Mesothelial cell of epicardium (in vitro differentiated cells): ENCODE data around the gene SLC9A9. TPM values are rescaled to one million over a fixed set of nuclear protein-coding genes. Genes with fewer than 3 reads are reported as not detected.
"Not testable (repeated sequence)": the region's sequence is repeated elsewhere in the genome, so short reads cannot be mapped to it uniquely, and the experiment has no call there.

Source experiments
- DNase-seq, 2 experiments: peaks; one replicate each; pipeline ENCODE4 v3.0.0; 2021; ENCODE audit warnings: low spot score in 2 of 2; ENCODE audit not compliant: unreplicated experiment in 2 of 2
- H3K27ac Mint-ChIP-seq: 2 replicates; pipeline ENCODE4 v1.8.0; 2021; ENCODE audit warnings: mixed read lengths
- H3K27me3 Mint-ChIP-seq: 2 replicates; pipeline ENCODE4 v1.8.0; 2021; ENCODE audit warnings: low read depth, mixed read lengths
- H3K36me3 Mint-ChIP-seq: 2 replicates; pipeline ENCODE4 v1.8.0; 2021; ENCODE audit warnings: mixed read lengths
- H3K4me1 Mint-ChIP-seq: 2 replicates; pipeline ENCODE4 v1.8.0; 2021; ENCODE audit warnings: mixed read lengths
- H3K4me3 Mint-ChIP-seq: 2 replicates; pipeline ENCODE4 v1.8.0; 2021; ENCODE audit warnings: mild to moderate bottlenecking, moderate library complexity, mixed read lengths
- H3K9me3 Mint-ChIP-seq: 2 replicates; pipeline ENCODE4 v1.8.0; 2021; ENCODE audit warnings: mixed read lengths
- CTCF ChIP-seq: fragments of 200-600 bp; sonication (generic); IDR thresholded peaks from one replicate; pipeline ENCODE4 v1.5.0; 2021; ENCODE audit warnings: antibody characterized with exemption; ENCODE audit not compliant: unreplicated experiment
- total RNA-seq: library from RNA; stranded (reverse); gene quantifications from 3 replicates; pipeline ENCODE4 v1.2.1, GENCODE V29; 2021

The SLC9A9 gene
- total RNA-seq, 1 donor from 2014 or later: 2.7 TPM

- H3K4me1 Mint-ChIP-seq: no peaks in the 10 kb centered on the region
- DNase-seq: no peak
- no peak for TF ChIP-seq CTCF
- peaks cover 11% of the 10 kb centered on the region for H3K27me3 Mint-ChIP-seq
- H3K36me3 Mint-ChIP-seq: no peaks in the 10 kb centered on the region
- peaks cover 3% of the 10 kb centered on the region for H3K9me3 Mint-ChIP-seq
- H3K4me3 Mint-ChIP-seq: no peak overlapping the region
- no peak overlapping the region for H3K27ac Mint-ChIP-seq
Measured at GRCh38 chr3:143529018-143529478, 319.2 kb downstream of the SLC9A9 start.

- H3K36me3 Mint-ChIP-seq: no peaks in the 10 kb centered on the region
- H3K9me3 Mint-ChIP-seq: peaks cover 6% of the 10 kb centered on the region
- no peak for DNase-seq
- no peaks in the 10 kb centered on the region for H3K4me1 Mint-ChIP-seq
- no peak overlapping the region for H3K27ac Mint-ChIP-seq
- peaks cover 11% of the 10 kb centered on the region for H3K27me3 Mint-ChIP-seq
- TF ChIP-seq CTCF: no peak
- H3K4me3 Mint-ChIP-seq: no peak overlapping the region
Measured at GRCh38 chr3:143526011-143526545, 322.2 kb downstream of the SLC9A9 start.

GRCh38 chr3:143525408-143525807 is 322.9 kb downstream of the SLC9A9 start:
- Mint-ChIP-seq H3K36me3 (no peaks in the 10 kb centered on the region), H3K27me3 (peaks cover 11% of the 10 kb centered on the region), H3K27ac (no peak overlapping the region), H3K4me1 (no peaks in the 10 kb centered on the region), H3K9me3 (peaks cover 6% of the 10 kb centered on the region), H3K4me3 (no peak overlapping the region)
- no peak for TF ChIP-seq CTCF
- no peak for DNase-seq

- TF ChIP-seq CTCF: no peak
- H3K27me3 Mint-ChIP-seq: peaks cover 2% of the 10 kb centered on the region
- H3K27ac Mint-ChIP-seq: no peak overlapping the region
- H3K36me3 Mint-ChIP-seq: no peaks in the 10 kb centered on the region
- no peaks in the 10 kb centered on the region for H3K4me1 Mint-ChIP-seq
- DNase-seq: no peak
- H3K4me3 Mint-ChIP-seq: no peak overlapping the region
- H3K9me3 Mint-ChIP-seq: peaks cover 11% of the 10 kb centered on the region
Measured at GRCh38 chr3:143521803-143522202, 326.5 kb downstream of the SLC9A9 start.

- not testable (repeated sequence) for H3K36me3 Mint-ChIP-seq, H3K4me3 Mint-ChIP-seq, DNase-seq, H3K9me3 Mint-ChIP-seq, H3K4me1 Mint-ChIP-seq, H3K27me3 Mint-ChIP-seq, H3K27ac Mint-ChIP-seq
Measured at GRCh38 chr3:143517131-143517530, 331.1 kb downstream of the SLC9A9 start.

GRCh38 chr3:143514874-143515273 is 333.4 kb downstream of the SLC9A9 start:
- peaks cover 5% of the 10 kb centered on the region for H3K9me3 Mint-ChIP-seq
- TF ChIP-seq CTCF: no peak
- no peak overlapping the region for H3K27ac Mint-ChIP-seq
- no peaks in the 10 kb centered on the region for H3K36me3 Mint-ChIP-seq
- peaks cover 8% of the 10 kb centered on the region for H3K4me1 Mint-ChIP-seq
- no peak for DNase-seq
- H3K4me3 Mint-ChIP-seq: no peak overlapping the region
- H3K27me3 Mint-ChIP-seq: no peaks in the 10 kb centered on the region
